Measurements from ENCODE around the gene DMGDH.

DMGDH gene

DNA sequence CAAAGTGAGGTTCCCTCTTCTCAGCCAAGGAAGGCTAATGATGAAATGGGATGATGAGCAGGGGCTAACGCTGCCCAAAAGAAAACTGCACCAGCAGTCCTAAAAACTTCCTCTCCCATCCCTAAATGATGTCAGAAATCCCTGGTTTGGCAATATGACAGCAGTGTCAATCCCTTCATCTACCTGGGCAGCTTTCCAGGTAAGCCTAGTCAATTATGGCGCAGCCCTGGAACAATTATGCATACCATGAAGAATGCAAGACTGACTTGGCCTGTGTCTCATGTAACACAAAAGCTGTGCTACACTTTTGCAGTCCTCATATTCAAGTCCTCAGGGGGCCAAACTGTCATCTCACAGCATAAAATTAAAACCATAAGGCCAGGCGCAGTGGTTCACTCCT lies 7.0 kb downstream of the DMGDH start:
- DNase-seq: no peak

DNA sequence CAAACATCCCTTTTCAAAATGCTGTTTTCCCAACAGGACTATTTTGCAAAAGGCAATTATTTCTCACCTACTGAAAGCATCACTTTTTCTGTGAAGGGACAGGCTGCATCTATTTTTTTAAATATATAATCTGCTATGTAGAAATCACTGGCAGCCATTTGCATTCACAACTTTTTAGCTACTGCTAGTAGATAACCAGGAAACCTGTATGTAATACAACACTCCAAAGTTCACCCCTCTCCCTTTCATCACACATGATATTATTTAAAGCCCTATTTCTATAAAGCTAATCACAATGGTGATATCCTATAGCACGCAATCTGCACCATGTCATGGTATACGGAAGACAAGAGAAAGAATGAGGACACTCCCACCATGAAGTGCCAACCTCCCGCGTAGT lies 9.8 kb downstream of the DMGDH start:
- DNase-seq: no peak

DNA sequence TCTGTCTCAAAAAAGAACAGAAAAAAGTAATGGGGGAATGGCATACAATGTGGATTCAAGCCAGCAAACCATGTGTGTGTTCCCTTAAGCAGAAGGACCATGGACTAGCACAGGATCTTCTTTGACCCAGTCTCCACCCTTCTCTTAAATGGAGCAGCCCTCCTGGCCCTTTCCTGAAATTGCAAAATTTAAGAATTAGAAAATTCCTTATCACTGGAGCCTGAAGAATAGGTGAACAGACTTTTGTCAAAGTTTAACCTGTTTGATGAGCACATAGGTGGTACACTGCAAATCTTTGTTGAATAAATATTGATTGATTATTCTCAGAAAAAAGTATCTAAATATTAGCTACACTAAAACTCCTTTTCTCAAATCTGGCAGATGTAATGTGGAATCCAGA lies 12.6 kb downstream of the DMGDH start:
- no peak for DNase-seq

DNA sequence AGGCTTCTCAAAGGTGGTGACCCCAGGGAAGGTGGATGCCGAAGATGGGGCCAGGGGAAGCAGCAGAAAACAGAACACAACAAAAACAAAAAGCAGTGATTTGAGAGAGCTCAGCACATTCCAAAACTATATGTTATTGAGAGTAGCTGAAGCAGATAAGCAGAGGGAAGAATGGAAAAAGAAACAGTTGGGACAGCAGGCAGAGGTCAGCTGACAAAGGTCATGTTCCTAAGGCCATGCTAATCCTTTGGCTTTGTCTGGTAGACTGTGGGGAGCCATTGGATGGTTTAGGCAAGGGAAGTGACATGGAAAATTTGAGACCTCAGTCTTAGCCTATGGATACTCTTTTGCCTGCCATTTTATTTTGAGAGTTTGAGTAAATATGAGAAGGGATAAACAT lies 14.5 kb downstream of the DMGDH start:
- DNase-seq: no peak

DNA sequence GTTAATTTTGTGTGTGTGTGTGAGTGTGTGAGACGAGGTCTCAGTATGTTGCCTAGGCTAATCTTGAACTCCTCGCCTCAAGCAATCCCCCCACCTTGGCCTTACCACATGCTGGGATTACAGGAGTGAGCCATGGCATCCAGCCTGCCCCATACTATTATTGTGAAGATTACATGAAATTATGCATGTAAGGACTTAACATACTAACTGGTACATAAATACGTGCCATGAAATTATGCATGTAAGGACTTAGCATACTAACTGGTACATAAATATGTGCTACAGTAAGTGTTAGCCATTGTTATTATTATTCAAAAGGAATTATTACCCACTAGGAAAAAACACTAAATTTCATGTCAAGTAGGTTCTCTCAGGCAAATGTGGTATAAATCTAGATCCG lies 16.2 kb downstream of the DMGDH start:
- no peak for DNase-seq

DNA sequence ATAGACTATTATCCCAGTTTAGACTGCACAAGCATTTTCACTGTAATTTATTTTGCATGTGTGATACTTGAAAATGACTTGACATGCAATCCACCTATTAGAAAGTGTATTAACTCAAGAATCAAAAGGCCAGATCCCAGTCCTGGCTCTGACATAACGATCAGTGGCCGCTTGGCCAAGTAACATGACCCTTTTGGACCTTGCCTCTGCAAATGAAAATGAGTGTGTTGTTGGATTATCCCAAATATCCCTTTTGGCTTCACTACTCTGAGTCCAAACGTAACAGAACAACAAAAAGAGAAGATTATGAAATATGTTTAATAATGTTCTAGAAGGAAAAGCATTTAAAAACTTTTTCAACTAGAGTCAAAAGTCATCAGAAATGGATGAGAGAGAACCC lies 19.0 kb downstream of the DMGDH start:
- no peak for DNase-seq

DNA sequence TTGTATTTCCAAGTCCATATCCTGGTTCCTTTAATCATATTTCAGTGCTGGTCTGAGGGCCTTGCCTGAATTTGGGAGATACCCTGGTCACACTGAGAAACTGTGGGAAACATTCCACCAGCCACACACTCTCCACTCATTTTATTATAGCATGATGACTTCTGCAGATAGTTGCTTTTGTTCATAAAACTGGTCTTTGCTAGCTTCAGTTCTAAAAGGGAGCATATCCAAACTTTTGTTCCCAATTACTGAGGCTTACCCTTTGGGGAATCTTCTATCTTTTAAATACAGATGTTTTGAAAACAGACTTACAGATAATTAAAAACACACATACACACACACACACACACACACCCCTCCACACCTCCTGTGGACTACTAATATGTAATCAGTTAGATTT lies 21.0 kb downstream of the DMGDH start:
- no peak for DNase-seq

DNA sequence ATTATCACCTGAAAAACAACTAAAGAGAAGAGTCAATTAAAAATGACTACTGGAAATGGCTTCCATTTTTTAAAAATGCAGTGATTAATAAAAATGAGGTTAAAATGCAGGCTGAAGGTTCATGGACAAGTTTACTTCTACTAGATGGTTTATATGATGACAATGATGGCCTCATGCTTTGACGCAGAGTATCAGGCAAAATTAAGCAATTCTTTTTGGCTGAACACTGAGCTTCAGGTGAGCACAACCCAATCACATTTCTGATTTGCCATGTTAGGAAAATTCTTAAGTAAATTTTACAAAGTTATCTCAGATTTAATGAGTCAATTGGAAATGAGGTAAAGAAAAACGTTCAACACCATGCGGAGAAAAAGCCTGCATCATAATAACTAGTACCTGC lies 22.3 kb downstream of the DMGDH start:
- no peak for DNase-seq

DNA sequence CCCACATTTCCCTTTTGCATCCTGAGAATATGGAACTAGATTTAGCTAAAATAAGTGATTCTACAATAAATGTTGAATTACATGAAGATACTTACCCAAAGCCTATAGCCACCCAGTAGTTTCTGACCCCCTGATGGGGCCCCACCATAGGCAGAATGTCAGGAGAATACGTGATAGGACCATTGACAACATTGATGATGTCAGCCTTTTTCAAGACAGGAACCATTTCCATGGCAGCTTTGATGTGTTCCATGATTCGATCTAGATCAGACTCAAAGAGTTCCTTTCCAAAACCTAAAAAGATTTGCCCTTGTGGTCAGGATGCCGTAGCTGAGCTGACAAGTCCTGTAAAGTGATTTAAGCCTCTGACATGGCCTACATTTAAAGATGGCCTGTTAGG lies 27.3 kb downstream of the DMGDH start:
- no peak for DNase-seq

DNA sequence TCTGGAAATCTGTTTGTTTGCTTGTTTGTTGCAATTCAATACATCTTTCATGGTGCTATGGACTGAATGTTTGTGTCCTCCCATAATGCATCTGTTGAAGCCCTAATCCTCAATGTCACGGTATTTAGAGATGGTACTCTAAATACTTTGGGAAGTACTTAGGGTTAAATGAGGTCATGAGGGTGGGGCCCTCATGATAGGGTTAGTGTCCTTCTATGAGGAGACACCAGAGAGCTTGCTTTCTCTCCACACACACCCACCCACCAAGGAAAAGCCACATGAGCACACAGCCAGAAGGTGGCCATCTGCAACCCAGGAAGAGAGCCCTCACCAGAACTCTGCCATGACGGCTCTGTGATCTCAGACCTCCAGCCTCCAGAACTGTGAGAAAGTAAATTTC lies 32.7 kb downstream of the DMGDH start:
- DNase-seq: no peak

DNA sequence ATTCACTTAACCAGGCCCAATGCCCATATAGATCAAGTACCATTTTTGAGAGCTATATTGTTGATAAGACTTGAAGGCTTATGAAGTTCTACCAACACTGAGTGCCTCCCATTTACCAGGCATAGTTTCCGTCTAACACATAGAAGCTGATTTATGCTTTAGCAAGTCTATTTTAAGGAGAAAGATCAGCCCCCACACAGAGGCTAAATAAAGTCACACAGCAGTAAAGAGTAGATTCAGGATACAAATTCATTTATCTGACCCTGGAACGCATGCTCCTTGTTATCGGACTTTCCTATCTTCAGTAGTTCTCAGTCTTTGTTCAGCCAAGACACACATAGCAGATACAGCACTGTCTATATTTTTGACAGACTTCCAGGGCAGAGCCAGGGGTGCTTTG lies 34.2 kb downstream of the DMGDH start:
- DNase-seq: no peak

DNA sequence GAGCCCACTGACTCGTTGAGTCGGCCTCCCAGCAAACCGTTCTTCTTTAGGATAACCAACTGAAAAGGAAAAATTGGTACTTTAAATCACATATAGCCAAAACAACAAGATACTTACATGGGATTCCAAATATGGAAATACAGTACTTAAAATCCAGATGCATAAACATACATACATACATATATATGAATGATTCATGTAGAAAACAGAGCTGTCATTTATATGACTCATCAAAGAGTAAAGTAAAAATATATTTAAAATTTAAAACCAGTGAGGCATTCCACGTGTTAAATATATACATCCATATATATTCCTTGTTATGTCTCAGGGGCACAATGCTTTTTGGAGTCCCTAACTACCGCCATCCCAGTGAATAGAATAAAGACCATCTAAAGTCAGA lies 36.7 kb downstream of the DMGDH start:
- DNase-seq: no peak

DNA sequence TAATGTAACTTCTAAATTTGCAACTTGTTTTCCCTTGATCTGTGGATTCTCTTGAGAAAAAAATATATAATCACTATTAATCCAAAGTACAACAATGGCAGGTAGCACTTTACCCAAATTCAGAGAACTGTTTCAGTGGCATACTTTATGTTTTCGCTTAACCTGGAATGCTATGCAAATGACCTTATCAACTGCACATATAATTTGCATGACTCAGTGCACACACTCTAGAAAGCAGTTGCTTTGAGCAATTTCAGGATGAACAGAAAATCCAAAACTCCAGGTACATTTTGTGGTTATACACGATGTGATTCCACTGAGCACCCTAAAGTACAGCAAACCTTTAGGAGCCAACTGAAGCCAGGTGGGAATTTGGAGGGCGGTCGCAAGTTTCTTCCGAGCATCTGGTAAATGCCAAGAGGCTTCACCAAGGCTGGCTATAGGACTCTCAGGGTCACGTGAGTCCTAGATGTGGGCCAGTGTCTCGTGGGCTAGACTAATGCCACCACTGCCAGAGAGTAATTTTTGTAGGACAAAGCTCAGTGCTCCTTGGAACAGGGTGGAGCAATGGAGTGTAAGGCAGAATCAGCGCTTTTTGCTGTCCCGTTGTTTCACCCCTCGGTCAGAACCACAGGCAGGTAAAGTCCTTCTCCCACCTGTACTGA lies 37.3 kb downstream of the DMGDH start:
- DNase-seq: no peak

DNA sequence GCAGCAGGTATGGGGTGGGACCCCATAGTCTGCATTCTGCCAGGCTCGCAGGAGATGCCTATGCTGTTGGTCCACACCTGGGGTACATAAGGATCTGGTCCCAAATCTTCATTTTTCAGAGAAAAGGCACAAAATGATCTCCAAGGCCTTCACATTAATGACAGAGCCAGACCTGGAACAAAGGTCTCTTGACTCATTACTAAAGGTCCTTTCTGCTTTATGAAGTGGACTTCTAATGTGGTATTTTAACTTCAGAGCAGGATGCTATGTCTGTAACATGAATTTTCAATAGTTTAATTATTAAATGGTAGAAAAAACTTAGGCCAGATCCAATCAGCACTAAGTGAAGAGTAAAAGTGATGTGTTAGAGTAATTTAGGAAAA lies 38.0 kb downstream of the DMGDH start:
- no peak for DNase-seq

DNA sequence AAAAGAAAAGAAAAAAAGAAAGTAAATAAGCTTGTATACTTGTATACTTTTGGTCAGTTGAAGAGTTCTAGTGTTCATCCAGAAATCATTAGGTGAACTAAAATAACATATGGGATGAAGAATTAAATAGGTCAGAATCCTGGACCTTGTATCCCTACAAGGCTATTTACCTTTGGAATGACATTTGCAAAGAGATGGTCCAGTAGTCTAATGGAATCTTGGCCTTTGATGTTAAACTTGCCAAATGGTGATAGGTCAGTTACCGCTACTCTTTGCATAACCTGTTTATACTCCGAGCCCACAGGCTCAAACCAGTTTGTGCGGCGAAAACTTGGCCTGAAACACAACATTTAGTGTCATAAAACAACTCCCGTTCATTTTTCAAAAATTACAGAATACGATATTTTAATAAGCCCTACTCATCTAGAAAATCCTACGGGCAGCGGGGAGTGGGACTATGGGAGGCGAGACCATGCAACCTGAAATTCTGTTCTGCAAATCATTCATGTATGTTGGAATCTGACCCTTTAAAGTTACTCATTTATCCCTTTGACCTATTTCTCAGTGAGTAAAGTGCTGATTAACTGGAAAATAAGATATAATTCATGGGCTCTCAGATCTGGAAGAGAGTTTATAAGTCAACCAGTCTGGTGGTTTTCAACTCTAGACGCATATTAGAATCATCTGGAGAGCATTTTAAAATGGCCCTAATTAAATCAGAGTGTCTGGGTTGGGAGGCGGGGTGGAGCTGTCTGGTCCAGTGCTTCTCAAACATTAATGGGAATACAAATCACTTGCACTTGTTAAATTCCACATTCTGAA lies 38.6 kb downstream of the DMGDH start:
- no peak for DNase-seq

DNA sequence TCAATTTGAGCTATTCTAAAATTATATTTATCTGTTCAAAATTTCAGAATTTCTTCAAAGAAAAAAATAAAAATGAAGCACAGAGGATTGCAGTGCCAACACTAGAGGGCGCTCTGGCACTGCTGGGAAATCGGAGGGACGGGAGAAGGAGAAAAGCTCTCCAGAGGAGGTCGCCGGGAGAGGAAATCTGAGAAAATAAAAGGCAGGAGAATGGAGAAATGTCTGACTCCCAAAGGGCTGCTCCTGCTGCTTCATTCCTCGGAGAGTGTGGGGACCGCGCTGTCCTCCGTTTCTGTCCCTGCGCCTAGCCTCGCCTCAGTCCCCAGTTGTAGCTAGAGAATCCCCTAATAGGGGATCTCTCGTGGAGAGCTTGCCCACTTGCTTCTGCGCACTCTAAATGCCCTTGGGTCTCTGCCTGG lies 44.4 kb downstream of the DMGDH start:
- peak; percentile 33 to 80 for DNase-seq

DNA sequence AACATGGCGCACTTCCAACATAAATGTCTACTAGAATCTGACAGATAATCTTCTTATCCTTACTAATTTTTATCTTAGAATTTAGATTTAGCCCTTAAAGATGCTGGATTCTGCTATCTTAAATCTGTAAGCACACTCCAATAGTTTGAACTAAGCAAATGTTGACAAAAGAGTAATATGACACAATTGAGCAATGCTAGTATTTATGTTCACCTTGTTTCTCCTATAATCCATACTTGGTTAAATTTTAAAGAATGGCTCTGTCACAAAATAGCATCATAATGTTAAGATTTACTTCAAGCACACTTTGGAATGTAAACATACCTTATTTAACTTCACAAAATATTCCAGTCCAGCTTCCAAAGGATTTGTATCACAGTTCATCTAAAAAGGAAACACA lies 45.5 kb downstream of the DMGDH start:
- DNase-seq: no peak

DNA sequence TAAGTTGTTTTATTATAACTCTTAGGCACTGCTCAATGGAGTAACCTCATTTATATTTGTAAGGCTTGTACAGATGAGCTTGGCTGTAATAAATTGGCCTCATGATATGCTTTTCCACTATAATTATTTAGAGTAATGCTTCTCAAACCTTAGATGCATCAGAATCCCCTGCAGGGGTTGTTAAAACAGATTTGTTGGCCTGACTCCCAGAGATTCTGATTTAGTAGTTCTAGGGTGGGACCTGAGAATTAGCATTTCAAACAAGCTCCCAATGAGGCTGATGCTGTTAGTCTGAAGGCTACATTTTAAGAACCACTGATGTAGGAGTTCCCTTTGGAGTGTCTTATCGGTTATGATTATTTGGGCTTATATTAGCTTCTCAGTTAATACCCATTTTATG lies 46.1 kb downstream of the DMGDH start:
- DNase-seq: no peak

DNA sequence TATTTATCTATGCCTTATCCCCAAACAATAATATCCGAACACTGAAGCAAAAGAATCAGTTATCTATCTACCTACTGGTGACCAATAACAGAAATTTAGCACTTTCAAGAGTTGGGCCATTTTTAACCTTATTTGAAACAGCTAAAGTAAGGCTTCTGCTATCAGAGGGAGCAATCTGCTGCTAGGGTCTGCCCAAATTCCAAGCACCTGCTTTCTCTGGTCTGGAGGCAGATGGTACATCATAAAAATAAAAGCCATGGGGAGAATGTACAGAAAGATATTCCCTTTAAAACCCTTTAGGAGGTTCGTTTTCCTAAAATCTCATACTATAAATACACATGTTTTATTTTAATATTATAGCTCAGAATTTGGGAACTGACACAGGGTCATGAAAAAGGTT lies 46.7 kb downstream of the DMGDH start:
- DNase-seq: no peak

DNA sequence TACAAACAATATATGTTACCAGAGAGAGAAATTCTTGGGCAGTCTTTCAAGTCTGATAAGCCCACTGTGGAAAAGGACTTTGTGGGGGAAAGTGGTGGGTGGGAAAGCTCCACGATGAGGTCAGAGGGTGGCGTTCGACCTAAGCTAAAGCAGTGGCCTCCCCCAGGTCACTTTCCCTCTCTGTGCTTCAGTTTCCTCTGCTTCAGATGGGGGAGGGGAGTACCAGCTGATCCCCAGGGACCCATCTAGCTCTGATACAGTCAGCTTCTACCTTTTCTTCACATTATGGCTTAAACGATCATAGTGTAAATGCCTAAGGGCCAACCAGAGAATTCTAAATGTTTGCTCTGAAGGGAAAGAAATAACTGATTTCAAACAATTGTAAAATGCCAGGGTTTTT lies 47.7 kb downstream of the DMGDH start:
- DNase-seq: no peak

DNA sequence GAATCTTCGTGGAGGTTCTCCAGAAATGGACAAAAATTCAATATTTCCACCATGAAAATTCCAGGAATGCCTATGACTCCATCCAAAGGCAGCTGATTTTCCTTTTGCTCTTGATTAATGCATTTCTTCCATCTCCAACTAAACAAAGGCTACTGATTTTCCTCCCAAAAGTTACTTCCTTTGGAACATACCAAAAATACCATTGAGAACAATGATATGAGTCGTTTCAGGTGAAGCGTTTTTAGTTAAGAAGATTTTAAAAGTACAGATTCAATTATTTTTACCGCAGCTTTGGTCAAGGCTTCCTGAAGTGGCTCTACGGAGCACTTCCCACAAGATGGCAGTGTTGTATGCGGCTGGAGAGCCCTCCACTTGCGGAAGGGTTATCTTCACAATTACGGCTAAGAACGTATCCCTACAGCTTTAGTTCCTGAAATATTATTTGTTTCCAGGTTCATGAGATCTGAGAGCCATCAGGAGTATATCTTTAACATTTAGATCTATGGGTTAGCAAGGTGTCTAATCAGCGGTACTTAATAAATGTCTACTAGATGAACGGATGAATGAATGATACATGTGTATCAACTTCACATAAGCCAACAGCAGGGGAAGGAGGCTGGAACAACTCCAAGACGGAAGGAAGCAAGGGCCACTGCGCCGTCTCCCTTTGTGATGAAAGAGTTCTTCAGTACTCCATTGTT lies 48.5 kb downstream of the DMGDH start:
- DNase-seq: peak; percentile 30 to 78

DNA sequence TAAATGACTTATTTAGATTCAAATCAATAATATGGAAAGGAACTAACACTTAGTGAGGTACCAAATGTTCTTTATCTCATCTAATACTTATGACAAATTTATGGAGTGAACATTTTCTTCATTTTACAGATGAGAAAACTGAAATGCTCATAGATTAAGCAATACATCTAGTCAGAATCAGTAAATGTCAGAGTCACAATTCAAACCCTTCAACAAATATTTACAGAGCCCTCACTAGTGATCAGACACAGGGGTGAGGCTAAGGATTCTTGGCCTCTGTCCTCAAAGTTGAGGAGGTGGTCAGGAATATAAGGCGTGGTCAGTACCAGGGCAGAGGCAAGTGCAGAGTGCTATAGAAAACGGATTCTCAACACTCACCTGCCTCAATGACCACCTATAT lies 54.8 kb downstream of the DMGDH start:
- no peak for DNase-seq

DNA sequence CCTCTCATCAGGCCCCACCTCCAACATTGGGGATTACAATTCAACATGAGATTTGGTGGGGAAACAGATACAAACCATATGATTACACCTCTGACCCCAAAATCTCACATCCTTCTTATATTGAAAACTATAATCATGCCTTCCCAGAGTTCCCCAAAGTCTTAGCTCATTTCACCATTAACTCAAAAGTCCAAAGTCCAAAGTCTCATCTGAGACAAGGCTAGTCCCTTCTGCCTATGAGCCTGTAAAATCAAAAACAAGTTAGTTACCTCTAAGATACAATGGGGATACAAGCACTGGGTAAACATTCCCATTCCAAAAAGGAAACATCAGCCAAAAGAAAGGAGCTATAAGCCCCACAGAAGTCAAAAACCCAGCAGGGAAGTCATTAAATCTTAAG lies 57.6 kb downstream of the DMGDH start:
- DNase-seq: no peak

DNA sequence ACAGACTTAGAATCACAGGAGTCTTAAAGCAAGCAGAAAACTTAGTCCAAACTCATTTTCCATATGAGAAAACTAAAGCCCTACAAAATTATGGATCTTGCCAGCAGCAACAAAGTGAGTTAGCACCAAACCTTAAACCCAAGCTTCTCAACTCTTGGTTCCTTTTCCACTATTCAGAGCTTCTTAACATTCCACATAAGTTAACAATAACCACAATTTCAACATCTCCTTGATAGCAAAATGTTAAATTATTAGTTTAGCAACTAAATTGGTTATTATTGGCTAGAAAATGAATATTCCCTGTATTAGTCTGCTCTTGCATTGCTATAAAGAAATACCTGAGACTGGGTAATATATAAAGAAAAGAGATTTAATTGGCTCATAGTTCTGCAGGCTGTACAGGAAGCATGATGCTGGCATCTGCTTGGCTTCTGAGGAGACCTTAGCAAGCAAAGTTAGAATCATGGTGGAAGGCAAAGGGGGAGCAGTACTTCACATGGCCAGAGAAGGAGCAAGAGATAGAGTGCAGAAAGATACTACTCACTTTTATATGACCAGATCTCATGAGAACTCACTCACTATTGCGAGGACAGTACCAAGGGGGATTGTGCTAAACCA lies 58.1 kb downstream of the DMGDH start:
- no peak for DNase-seq
